MM.1S (cell line): ENCODE data around the gene MOCS1.

Experiments
- EZH2 ChIP-seq: fragments of 300-600 bp; sonication (generic); optimal IDR thresholded peaks from 2 replicates; pipeline ENCODE3; 2017; ENCODE audit warnings: low read depth, mild to moderate bottlenecking, antibody characterized with exemption, low read length, mixed read lengths
- EZH2phosphoT487 ChIP-seq: fragments of 300-600 bp; sonication (generic); IDR thresholded peaks from 2 replicates; pipeline ENCODE4 v1.6.1; 2018; ENCODE audit warnings: antibody characterized with exemption, low read length
- TF ChIP-seq, protein P1 (sequence below): fragments of 300-600 bp; sonication (generic); IDR thresholded peaks from 2 replicates; pipeline ENCODE4 v1.5.1; 2016; ENCODE audit warnings: antibody characterized with exemption, low read length, mixed read lengths

DNA sequence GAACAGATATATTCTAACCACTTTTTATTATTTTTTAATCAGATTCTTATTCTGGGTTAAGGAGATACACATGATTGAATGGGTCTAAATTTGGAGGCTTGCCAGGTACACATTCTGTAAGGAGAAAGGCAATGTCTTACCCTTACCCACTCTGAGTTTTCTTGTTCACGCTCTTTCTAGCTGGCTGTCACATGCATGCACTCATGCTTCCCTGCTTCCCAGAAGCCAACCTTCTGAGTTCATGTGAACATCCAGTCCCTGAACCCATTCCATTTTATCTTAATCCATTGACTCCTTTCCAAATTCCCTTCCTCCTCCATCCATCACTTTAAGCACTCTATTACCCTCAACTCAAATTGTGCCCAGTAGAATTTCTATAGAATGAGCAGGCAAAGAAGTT, 17.5 kb upstream of the MOCS1 start:
- TF ChIP-seq, protein P1, sequence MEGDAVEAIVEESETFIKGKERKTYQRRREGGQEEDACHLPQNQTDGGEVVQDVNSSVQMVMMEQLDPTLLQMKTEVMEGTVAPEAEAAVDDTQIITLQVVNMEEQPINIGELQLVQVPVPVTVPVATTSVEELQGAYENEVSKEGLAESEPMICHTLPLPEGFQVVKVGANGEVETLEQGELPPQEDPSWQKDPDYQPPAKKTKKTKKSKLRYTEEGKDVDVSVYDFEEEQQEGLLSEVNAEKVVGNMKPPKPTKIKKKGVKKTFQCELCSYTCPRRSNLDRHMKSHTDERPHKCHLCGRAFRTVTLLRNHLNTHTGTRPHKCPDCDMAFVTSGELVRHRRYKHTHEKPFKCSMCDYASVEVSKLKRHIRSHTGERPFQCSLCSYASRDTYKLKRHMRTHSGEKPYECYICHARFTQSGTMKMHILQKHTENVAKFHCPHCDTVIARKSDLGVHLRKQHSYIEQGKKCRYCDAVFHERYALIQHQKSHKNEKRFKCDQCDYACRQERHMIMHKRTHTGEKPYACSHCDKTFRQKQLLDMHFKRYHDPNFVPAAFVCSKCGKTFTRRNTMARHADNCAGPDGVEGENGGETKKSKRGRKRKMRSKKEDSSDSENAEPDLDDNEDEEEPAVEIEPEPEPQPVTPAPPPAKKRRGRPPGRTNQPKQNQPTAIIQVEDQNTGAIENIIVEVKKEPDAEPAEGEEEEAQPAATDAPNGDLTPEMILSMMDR: no peak
- TF ChIP-seq EZH2: no peak
- TF ChIP-seq EZH2phosphoT487: no peak
